Bronchial epithelial cell (primary cell): ENCODE data around the gene ABCC8. TPM values are rescaled to one million over a fixed set of nuclear protein-coding genes. Genes with fewer than 3 reads are reported as not detected.
A peak's percentile ranks its signal among the peaks of the same experiment; 100 is the strongest.

Source experiments
- DNase-seq: peaks from one replicate; pipeline ENCODE4 v3.0.0-alpha.2; 2010; ENCODE audit warnings: low read depth
- FAIRE-seq: peaks from 2 replicates; lab custom pipeline; 2011; peaks lifted over from hg19 to GRCh38; lab: Jason Lieb, UNC
- H3K27me3 ChIP-seq: 2 replicates; pipeline ENCODE4 v1.5.1; 2011; ENCODE audit warnings: low read length; ENCODE audit not compliant: control insufficient read depth, insufficient read depth
- H3K36me3 ChIP-seq: 2 replicates; pipeline ENCODE4 v1.5.1; 2011; ENCODE audit warnings: low read length; ENCODE audit not compliant: control insufficient read depth, insufficient read depth
- H3K4me3 ChIP-seq: 2 replicates; pipeline ENCODE4 v1.5.1; 2011; ENCODE audit warnings: mild to moderate bottlenecking, low read depth, low read length, control low read depth
- CTCF ChIP-seq: IDR thresholded peaks from 2 replicates; pipeline ENCODE4 v1.5.1; 2011; ENCODE audit warnings: mild to moderate bottlenecking, moderate library complexity, low read length, control low read depth, inconsistent platforms; ENCODE audit not compliant: insufficient read depth, severe bottlenecking
- total RNA-seq: library from RNA; depleted of rRNA; stranded (reverse); fragments of >200 nt; gene quantifications from 2 replicates; pipeline ENCODE4 v1.2.1, GENCODE V29; 2014

Gene ABCC8
- total RNA-seq, 1 donor from 2014 or later: not detected

DNA sequence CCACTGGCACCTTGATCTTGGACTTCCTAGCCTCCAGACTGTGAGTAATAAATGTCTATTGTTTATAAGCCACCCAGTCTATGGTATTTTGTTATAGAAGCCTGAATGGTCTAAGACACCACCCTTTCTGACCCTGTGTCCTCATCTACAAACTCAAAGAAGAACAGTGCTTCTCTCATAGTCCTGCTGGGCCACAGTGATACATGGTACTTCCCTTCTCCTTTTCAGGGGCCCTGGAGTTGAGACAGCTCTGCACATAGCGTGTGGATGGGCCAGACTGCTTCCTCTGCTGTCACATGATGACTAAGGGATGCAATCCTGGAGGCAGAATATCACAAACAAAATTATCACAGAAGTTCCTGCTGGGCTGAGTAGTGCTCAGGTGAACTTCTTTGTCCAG lies 93.2 kb downstream of the ABCC8 start:
- DNase-seq: peak; percentile 26
- TF ChIP-seq CTCF: no peak
- no peaks in the 10 kb centered on the region for H3K36me3 ChIP-seq
- no peaks in the 10 kb centered on the region for H3K27me3 ChIP-seq
- FAIRE-seq: no peak
- H3K4me3 ChIP-seq: no peak overlapping the region

GRCh38 chr11:17382046-17382728 lies 94.5 kb downstream of the ABCC8 start:
- Histone ChIP-seq H3K4me3 (no peak overlapping the region), H3K36me3 (no peaks in the 10 kb centered on the region), H3K27me3 (no peaks in the 10 kb centered on the region)
- DNase-seq (no peak), FAIRE-seq (no peak)
- no peak for TF ChIP-seq CTCF

DNA sequence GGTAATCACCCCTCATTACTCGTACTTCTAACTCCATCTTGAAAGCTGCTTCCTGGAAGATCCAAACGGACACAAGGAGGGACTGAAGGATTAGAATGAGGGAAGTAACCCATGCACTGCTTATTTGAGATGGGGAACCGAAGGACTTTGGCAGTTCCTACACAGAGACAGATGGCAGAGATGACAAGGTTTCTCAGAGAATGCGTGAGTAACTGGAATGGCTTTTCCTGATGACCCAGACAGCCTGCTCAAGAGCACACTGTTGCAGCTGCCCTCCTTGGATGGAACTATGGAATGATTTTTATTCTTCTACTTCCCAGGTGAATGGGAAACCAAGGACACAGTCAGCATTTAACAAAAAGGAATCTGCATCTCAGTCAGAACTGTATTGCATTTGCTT lies 95.5 kb downstream of the ABCC8 start:
- FAIRE-seq (no peak), DNase-seq (no peak)
- H3K4me3 ChIP-seq: no peak overlapping the region
- H3K36me3 ChIP-seq: no peaks in the 10 kb centered on the region
- H3K27me3 ChIP-seq: no peaks in the 10 kb centered on the region
- TF ChIP-seq CTCF: no peak

DNA sequence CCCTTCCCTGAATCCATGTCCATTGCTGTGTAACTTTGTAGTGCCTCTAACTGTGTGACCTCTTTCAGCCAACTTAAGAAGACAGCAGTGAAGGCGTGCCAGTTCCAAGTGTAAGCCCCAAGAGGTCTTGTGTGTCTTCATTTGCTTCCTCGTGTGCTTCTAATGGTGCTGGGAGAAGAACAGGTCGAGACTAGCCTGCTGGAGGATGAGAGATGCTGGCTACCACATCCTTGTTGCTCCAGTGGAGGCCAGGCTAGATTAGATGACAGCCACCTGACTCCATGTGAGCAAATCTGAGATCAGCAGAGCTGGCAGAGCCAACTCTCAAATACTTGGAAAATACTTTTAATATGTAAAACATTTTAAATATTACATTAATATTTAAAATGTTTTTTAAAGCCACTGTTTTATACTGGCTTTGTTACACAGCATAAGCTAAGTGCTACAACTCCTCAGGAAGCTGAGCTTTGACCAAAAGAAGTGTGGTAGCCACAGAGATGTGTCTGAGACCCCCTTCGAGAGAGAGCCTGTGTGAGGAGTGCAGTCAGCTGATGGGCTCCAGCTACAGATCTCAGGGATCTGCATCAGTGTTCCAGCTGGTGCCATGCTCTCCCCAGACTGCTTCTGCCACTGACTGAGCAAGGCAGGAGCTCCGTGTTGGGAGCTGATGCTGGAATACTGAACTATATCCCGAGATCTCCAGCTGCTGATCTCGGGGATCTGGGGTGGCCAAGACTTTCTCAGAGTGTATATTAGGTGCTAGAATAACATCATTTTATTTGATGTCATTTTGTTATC lies 97.1 kb downstream of the ABCC8 start:
- TF ChIP-seq CTCF: no peak
- Histone ChIP-seq H3K4me3 (no peak overlapping the region), H3K27me3 (no peaks in the 10 kb centered on the region), H3K36me3 (no peaks in the 10 kb centered on the region)
- DNase-seq (peak; percentile 87), FAIRE-seq (no peak)

- H3K36me3 ChIP-seq: no peaks in the 10 kb centered on the region
- H3K4me3 ChIP-seq: no peak overlapping the region
- TF ChIP-seq CTCF: no peak
- no peaks in the 10 kb centered on the region for H3K27me3 ChIP-seq
- peak; percentile 13 for FAIRE-seq
- DNase-seq: peak; percentile 89
Observed at GRCh38 chr11:17378655-17379054, 98.0 kb downstream of the ABCC8 start.
